Mesenteric fat pad (tissue), 1 donor: ENCODE measurements around the gene KRT36. TPM values are rescaled to one million over a fixed set of nuclear protein-coding genes. Genes with fewer than 3 reads are reported as not detected.

Source experiments
- DNase-seq: peaks from one replicate; pipeline ENCODE4 v3.0.0-alpha.2; 2020; ENCODE audit warnings: low spot score
- long read RNA-seq: library from polyadenylated mRNA; unstranded; transcript quantifications from one replicate; pipeline ENCODE4 v2.0.0, GENCODE V29; 2020
- total RNA-seq: library from RNA; stranded (reverse); fragmentation: NEBNext Ultra II Directional; extraction: Animal tissue kit (Norgen Biotek cat#: 25700); gene quantifications from one replicate; pipeline ENCODE4 v1.2.1, GENCODE V29; 2021
- donor health status: DM: yes; HTN: yes; CAD: no.

KRT36 gene
- not detected for total RNA-seq
- long read RNA-seq, result 0 reads

DNA sequence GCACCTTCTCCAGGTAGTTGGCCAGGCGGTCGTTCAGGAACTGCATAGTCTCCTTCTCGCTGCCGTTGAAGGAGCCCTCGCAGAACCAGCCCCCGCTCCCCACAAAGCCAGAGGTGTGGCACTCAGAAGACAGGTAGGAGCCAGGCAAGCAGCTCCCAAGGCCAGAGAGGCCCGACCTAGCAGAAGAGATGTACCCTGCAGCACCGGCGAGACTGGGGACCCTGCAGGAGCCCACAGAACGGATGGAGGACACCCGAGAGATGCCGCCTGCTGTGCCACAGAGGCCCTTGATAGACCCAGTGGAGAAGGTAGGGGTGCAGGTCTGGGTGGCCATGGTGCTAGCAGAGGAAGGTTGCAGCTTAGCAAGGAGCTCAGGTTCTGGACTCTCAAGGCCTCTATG lies at the start of gene KRT36:
Gene KRT36 (minus strand): TSS at position 380 of the 400 bp plus-strand sequence. CDS start 46 bp downstream, at position 334.
- no peak for DNase-seq

DNA sequence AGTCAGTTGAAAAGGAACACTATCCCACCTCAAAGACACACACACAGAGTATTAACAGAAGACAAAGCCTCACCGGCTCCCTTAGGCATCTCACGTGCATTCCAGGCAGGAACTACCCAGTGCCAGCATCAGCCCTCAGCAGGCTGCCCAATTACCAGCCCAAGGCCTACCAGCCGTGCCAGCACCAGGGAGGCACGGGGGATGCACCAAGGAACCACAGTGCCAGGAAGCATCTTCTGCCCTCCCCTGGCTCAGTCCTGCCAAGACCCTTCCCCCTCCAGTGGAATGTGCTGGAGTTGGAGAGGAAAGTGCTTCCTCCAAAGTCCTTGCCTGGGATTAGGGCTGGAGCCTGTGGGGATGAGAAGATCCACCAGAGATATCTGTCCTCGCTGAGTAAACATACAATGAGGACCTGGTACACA lies 49.4 kb upstream of the KRT36 start:
- no peak for DNase-seq

DNA sequence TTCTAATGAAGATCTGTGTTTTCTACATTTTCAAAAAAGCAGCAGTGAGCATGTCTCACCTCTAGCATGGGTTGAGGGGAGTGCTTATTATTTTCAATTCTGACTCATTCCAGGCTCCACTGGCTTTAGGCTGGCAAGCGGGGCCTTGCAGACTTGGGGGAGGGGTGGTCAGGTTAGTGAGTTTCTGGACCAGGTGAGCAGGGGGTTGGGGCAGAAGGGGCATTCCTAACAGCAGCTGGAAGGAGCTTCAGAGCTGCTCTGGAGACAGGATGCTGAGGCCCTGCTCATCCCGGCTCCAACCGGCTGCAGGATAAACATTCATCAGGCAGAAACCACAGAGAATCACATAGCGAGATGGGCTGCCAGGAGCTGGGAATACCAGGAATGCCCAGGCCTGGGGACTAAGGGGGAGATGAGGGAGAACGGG lies 48.9 kb upstream of the KRT36 start:
- DNase-seq, result no peak

DNA sequence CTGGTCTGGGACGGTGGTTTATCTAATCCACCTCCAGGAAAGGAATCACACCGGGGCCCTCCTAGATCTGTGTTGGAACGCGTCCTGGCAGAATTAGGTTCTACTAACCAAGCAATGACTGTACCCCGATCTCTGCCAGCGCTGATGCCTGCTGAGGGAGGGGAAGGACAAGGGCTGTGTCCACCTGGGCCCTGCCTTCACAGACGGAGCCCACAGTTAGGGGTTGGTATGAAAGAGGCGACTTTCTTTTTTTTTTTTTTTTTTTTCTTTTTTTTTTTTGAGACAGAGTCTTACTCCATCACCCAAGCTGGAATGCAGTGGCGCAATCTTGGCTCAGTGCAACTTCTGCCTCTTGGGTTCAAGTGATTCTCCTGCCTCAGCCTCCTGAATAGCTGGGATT lies 48.3 kb upstream of the KRT36 start:
- no peak for DNase-seq

DNA sequence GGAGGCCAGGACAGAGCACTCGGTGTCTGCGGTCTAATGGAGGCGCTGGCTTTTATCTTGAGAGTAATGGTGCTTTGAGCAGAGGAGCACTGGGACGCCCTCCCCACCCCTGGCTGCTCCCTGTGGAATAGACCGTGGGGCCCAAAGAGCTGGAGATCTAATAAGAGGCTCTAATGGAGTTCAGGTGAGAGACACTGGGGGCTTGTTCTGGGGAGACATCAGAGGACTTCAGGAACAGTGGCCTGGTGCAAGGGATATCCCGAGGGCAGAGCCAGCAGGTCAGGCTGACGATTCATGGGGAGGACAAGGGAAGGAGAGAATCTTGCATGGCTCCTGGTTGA lies 47.9 kb upstream of the KRT36 start:
- no peak for DNase-seq

DNA sequence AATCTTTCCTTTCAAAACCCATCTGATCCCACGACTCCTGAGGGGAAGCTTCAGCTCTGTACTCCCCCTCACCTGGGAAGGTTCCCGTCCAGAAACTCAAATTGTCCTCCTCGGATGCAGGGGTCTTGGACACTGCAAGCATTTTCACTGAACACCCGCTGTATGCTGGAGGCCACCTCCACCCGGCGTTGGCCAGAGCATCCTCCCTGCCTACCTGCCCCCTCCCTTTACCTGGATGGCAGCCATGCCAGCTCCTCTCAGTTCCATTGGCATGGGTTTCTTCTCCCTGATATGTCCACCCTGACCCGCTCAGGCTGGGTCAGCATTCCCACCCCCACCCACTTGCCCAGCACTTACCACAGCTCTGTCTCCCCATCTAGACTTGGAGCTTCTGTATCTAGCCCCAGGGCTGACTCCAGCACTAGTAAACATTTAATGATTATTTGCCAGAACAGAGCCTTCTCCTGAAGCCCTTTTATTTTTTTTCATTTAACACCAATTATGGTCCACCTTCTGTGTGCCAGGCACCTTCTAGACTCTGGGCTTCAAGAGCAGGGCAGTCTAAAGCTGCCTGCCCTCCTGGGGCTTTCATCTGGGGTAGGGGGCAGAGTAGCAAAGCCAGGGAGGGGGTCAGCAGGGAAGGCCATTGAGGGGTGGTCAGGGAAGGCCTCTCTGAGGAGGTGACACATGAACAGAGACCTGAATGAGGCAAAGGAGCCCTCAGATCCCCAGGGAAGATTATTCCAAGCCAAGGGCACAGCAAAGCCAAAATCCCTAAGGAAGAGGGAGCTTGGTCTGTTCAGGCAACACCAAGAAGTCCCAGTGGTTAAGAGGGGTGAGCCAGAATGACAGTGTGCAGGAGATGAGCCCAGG lies 47.3 kb upstream of the KRT36 start:
- DNase-seq, result no peak

DNA sequence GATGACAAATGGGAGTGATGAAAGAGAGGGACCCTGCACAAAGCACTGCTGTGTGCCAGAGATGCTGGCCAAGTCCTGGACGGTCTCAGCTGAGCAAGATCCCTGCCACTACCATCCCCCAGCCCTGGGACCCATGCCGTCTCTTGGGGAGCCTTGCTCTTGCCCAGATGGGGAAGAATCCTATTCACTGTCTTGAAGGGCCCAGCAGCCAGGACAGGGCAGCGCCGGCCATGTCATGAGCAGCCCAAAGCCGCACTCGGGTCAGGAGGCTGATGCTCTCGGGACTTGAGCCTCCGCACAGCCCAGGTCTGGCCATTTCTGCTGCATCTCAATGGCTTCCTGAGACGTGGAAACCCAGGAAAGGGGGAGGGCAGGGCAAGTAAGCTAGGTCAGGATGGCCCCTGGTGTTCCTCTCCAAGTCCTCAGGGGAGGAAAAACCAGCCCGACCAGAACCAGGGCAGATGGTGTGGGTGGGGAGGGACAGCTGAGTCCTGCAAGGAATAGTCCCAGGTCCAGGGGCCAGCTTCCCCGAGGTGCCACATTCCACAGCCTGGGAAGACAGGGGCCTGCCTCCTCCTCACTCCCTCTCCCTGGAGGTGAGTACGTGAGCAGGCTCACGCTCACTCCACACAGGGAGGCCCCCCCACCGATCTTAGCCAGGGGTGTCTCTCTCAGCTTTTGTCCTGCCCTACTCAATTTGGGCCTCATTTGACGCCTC lies 46.2 kb upstream of the KRT36 start:
- no peak for DNase-seq

DNA sequence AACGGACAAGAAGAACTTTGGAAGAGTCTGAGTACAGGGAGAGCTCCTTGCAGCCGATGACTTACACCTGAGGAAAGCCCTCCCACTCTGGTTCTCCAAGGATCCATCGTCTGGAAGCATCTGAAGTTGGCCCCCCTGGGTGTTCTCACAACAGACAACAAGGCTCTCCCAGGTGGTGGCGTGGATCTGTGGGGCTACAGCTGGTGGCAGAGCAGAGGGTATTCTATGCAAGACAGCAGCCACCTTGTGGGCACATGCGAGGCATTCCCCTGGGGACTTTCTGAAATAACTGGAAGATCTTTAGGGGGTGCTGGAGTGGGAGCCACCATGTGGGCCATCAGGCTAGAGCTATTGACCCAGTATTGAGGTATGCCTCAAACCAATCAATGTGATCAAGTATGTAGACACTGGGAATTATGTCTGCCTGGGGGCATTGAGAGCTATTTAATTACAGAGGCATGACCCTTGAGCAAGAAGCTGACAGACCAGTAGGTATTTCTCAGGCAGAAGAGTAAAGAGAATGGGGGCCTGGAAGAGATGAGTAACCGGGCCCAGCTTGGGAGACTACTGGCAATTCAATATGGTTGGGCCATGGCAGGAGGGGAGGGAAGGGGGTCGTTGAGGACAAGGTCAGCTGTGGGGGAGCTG lies 45.3 kb upstream of the KRT36 start:
- DNase-seq, result no peak

DNA sequence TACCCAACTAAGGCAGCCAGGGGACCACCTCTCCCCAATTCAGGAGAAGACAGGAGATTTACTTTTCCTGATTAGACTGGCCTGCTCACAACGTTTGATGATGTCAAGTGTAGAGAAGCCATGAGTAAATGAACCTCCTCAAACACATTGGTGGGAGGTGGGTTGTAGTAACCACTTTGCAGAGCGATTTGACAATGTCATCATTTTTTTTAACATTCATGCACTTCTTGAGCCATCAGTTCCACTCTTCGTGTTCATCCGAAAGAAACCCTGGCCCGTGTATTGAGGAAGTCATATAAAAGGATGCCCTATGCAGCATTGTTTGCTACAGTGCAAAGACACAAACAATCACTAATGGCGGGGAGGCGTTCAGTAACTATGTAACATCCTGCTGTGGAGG lies 43.9 kb upstream of the KRT36 start:
- DNase-seq, result no peak

DNA sequence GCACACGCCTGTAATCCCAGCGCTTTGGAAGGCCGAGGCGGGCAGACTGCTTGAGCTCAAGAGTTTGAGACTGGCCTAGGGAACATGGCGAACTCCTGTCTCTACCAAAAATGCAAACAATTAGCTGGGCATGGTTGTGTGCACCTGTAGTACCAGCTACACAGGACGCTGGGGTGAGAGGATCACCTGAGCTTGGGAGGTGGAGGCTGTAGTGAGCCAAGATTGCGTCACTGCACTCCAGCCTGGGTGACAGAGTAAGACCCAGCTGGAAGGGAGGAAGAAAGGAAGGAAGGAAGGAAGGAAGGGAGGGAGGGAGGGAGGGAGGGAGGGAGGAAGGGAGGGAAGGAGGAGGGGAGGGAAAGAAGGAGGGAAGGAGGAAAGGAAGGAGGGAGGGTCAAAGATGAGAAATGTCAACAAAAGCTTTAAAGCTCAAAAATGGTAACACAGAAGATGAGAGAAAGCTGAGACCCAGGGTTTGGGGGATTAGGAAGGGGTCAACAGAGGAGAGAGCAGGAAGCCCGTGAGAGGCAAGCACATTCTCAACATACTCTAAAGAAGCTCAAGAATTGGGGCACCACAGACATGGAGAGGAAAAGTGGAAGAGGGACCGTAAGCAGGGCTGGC lies 43.3 kb upstream of the KRT36 start:
- DNase-seq, result no peak

DNA sequence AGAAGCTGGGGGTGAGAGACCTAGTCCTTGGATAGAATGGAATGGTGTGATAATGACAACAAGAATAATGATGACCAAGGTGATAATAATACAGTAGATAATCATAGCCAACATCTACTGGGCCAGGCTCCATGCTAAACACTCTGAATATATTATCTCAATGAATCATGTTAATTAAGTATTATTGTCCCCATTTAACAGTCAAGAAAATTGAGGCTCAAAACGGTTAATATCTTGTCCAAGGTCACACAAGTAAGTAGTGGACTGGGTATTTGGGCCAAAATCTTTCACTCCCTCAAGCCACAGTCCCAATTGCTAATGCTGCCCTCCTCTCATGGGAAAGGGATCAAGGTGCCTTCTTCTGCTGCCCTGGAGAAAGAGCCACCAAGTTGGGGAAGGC lies 42.3 kb upstream of the KRT36 start:
- no peak for DNase-seq

DNA sequence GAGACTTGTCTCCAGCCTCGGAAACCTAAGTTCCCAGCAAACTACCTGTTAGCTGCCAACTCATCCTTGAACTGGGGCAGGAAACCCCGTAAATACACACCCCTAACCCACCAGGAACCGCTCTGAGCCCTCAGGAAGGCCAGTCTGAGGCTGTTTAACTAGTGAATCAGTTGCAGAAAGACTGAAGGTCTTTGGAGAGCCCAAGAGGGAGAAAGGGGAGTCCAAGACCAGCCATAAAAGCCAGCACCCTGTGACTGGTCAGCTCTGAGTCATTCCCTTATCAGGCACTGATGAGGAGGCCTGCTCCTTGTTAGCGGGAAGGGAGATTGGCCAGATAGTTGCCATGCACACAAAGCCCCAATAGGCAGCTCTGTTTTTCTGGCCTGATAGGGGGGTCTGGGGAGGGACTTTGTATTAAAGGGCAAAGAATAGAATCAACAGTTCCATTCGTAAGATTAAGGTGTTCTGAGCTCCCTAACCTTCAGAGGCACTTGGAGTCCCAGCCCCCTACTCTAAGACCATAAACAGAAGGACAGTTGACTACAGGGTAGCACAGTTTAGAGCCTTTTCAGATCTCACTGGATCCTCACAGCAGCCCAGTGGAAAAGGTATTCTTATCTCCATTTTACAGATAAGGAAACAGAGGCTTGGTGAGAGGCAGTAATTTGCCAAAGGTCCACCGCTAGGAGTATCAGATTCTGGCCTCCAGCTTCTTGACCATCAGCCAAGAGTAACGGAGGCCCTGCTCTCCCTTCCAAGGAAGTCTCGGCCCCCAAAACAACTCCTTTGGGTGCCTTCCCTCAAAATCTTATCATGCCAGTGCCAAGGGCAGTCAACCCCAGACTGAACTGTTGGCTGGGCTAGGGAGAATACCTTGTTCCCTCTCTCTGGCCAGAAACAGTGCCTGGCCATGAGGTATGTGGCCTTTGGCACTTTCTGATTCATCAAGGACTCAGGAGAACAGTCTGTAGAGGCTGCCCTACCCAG lies 40.6 kb upstream of the KRT36 start:
- DNase-seq, result no peak

DNA sequence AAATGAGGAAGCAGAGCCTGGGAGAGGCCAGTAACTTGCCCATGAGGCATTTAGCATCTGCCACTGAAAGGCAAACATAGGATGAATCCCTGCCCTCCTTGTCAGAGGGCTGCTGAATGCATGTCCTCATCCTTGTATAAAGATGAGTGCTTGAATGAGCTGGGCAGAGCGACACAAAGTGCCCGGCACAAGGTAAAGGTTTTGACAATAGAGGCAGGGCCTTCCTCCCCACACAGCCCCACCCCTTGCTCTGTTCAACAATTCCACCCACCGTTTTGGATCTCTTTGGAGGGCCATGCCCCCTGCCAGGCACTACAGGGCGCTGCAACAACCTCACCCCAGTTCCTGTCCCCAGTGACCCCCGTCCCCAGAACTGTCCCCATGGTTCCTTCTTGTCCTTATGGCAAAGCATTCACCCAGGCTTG lies 39.8 kb upstream of the KRT36 start:
- no peak for DNase-seq

DNA sequence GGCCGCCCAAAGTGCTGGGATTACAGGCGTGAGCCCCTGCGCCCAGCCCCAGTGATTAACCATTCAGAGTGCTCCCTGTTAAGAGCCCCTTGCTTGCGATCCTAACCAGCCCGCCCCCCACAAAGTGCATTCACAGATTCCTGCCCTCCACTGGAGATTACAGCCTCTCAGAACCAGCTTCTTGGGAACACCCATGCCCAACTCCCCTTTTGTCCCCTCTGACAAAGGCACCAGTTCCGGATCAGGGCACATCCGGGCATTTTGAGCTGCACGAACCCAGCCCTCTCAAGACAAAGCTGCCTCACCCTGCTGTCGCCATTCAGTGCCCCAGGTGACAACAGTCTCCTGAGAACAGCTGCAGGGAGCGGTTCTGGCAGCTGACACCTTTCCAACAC lies 39.2 kb upstream of the KRT36 start:
- DNase-seq, result no peak

DNA sequence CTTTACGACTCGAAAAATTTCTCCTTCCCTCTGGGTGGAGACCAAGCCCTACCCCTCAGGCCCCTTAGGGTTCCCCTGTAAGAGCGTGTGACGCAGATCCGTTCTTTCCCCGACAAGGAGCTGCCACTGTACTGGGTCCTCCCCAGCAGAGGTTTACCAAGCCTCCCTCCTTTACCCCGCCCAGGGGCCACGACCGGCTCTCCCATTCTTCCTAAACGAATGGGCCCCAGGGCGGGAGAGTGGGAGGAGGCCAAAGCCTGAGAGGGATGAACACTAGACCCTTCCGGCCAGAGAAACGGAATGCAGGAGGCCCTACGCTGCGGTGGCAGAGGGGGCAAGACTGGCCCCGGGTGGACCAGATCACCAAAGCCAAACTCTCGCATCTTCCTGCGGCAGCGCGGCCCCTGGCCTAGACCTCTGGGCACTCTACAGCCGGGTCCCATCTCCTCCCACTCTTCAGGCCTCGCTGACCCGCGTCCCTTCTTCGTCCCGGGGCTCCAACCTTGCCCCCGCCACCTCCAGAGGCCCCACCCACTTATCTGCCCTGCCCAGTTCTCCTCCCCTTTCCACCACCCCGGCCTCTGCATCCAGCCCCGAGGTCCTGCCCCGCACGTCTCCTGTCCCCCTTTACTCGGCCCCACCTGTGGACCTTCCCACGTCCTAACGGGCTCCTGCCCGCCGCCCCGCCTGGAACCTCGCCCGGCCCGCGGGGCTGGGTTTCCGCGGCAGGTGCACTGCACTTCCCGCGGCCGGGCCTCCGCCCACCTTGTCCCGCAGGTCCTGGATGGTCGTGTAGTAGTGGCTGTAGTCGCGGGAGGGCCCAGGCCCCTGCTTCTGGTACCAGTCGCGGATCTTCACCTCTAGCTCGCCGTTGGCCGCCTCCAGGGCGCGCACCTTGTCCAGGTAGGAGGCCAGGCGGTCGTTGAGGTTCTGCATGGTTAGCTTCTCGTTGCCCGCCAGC lies 37.6 kb upstream of the KRT36 start:
- DNase-seq, result no peak

DNA sequence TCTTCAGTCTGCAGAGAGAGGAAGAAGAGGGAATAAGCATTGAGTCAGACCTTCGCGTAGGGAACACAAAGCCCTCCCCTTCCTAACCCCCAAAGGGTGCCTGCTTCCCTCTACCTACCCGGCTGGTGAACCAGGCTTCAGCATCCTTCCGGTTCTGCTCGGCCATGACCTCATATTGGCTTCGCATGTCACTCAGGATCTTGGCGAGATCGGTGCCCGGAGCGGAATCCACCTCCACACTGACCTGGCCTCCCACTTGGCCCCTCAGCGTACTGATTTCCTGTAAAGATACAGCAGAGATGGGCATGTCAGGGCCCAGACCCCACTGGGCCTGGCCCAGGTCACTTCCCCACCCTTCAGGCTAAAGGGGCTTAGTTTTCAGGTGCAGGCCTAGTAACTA lies 34.6 kb upstream of the KRT36 start:
- DNase-seq, result no peak

DNA sequence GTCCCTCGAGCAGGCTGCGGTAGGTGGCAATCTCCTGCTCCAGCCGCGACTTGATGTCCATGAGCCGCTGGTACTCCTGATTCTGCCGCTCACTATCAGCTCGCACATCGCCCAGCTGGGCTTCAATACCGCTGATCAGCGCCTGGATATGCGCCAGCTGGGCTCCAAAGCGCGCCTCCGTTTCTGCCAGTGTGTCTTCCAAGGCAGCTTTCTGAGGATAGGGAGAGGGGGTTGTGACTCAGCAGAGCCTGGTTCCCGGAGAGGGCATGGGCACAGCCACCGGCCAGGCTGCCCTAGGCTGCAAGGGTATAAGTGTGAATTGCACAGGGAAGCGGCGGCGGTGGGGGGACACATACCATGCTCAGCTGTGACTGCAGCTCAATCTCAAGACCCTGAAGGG lies 34.1 kb upstream of the KRT36 start:
- no peak for DNase-seq

DNA sequence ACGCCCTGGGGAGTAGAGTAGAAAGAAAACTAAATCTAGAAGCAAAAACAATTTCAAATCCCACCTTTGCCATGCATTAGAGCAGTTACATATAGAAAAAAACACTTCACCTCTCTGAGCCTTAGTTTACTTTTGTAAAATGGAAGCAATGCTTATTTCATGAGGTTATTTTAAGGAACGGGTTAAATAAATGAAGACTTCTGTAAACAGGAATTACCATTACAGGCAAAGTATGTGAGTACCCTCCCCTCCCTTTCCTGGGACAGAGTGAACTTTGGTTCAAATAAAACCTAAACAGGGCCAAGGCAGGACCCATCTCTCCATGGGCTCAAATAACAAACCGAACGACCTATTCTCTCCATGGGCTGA lies 33.5 kb upstream of the KRT36 start:
- DNase-seq, result no peak
